Measurements from ENCODE around the gene LMF2. TPM values are rescaled to one million over a fixed set of nuclear protein-coding genes. Genes with fewer than 3 reads are reported as not detected.

The LMF2 gene
- total RNA-seq, 1 experiment from 2014 or later: 54.2 TPM

DNA sequence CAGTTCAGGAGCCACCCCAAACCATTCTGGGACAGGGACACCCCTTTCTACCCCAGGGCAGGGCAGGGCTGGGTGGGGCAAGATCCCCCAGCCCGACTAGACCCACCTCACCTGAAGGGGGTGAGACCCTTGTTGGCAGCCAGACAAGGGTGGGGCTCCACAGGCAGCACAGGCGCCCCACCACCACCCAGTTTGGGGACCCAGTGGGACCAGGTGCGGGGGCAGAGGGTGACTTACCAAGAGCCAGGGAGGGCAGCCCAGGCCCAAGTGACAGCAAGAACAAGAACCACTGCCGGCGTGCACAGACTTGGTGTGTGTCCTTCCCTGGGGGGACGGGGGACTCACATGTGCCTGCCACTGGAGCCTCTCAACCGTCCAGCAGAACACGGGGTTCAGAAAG, 23.9 kb downstream of the LMF2 start:
- Histone ChIP-seq H3K36me3 (ENCODE audit: control insufficient read depth, insufficient read depth, low read length) (no peaks in the 10 kb centered on the region), H3K9me3 (ENCODE audit: control insufficient read depth, insufficient read depth, low read depth, low read length) (no peaks in the 10 kb centered on the region), H3K4me3 (ENCODE audit: low read depth in 2 of 2, low read length in 2 of 2) (no peak overlapping the region), H3K27me3 (ENCODE audit: control insufficient read depth, insufficient read depth, low read length) (no peaks in the 10 kb centered on the region), H3K27ac (ENCODE audit: low read length) (no peak overlapping the region), H3K4me1 (ENCODE audit: control insufficient read depth, insufficient read depth, low read length) (peaks cover 13% of the 10 kb centered on the region)
- in situ Hi-C loops (cut with HindIII; ENCODE audit: low pct_unique_long_range_greater_than_20kb, low sequenced_read_pairs): no loop called here
- TF ChIP-seq TCF7L2 (IDR thresholded peaks at IDR 0.05; ENCODE audit: low read depth, low read length): no peak
- TF ChIP-seq, protein P1, sequence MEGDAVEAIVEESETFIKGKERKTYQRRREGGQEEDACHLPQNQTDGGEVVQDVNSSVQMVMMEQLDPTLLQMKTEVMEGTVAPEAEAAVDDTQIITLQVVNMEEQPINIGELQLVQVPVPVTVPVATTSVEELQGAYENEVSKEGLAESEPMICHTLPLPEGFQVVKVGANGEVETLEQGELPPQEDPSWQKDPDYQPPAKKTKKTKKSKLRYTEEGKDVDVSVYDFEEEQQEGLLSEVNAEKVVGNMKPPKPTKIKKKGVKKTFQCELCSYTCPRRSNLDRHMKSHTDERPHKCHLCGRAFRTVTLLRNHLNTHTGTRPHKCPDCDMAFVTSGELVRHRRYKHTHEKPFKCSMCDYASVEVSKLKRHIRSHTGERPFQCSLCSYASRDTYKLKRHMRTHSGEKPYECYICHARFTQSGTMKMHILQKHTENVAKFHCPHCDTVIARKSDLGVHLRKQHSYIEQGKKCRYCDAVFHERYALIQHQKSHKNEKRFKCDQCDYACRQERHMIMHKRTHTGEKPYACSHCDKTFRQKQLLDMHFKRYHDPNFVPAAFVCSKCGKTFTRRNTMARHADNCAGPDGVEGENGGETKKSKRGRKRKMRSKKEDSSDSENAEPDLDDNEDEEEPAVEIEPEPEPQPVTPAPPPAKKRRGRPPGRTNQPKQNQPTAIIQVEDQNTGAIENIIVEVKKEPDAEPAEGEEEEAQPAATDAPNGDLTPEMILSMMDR (IDR thresholded peaks at IDR 0.05): no peak
- no peak for TF ChIP-seq POLR2AphosphoS5 (IDR thresholded peaks at IDR 0.05; ENCODE audit: low read depth, low read length)
- TF ChIP-seq SIN3A (IDR thresholded peaks at IDR 0.05; ENCODE audit: borderline replicate concordance, insufficient read depth, low read depth, low read length): no peak
- TF ChIP-seq, protein P2, sequence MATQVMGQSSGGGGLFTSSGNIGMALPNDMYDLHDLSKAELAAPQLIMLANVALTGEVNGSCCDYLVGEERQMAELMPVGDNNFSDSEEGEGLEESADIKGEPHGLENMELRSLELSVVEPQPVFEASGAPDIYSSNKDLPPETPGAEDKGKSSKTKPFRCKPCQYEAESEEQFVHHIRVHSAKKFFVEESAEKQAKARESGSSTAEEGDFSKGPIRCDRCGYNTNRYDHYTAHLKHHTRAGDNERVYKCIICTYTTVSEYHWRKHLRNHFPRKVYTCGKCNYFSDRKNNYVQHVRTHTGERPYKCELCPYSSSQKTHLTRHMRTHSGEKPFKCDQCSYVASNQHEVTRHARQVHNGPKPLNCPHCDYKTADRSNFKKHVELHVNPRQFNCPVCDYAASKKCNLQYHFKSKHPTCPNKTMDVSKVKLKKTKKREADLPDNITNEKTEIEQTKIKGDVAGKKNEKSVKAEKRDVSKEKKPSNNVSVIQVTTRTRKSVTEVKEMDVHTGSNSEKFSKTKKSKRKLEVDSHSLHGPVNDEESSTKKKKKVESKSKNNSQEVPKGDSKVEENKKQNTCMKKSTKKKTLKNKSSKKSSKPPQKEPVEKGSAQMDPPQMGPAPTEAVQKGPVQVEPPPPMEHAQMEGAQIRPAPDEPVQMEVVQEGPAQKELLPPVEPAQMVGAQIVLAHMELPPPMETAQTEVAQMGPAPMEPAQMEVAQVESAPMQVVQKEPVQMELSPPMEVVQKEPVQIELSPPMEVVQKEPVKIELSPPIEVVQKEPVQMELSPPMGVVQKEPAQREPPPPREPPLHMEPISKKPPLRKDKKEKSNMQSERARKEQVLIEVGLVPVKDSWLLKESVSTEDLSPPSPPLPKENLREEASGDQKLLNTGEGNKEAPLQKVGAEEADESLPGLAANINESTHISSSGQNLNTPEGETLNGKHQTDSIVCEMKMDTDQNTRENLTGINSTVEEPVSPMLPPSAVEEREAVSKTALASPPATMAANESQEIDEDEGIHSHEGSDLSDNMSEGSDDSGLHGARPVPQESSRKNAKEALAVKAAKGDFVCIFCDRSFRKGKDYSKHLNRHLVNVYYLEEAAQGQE (IDR thresholded peaks at IDR 0.05; ENCODE audit: insufficient read depth in 1 of 2, low read depth in 2 of 2, low read length in 1 of 2): no peak
- ChIA-PET CTCF (no interaction called here), POLR2A (no interaction called here)
- intact Hi-C loops (cut with micrococcal nuclease; ENCODE audit: unreplicated experiment): no loop called here
- ATAC-seq: no peak
- BruUV-seq (replicated peaks): no TSS peak
- no peak for DNase-seq (ENCODE audit: low read depth, low spot score)

DNA sequence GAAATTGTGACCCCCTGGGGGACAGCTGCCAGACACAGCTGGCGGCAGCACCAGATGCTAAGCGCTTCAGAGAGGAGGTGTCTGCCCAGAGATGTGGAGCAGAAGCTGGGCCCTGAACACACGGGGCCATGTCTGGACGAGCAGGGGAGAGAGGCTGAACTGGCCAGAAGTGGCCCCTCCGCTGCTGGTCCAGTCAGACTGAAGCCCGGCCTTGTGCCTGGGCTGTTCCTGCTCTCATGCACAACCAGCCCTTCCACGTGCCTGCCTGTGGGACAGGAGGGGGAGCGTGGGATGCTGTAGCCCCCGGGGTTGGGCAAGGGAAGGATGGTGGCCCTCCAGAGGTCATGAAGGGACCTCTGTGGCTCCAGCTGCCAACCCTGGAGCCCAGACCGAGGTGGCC, 24.4 kb downstream of the LMF2 start:
- intact Hi-C loops (cut with micrococcal nuclease; ENCODE audit: unreplicated experiment) (no loop called here), in situ Hi-C loops (cut with HindIII; ENCODE audit: low pct_unique_long_range_greater_than_20kb, low sequenced_read_pairs) (no loop called here)
- CTCF ChIA-PET: no interaction called here

More for the DNA sequence above, 24.4 kb downstream of the LMF2 start:
- Histone ChIP-seq H3K27ac (ENCODE audit: low read length) (no peak overlapping the region), H3K36me3 (ENCODE audit: control insufficient read depth, insufficient read depth, low read length) (no peaks in the 10 kb centered on the region), H3K4me3 (ENCODE audit: low read depth in 2 of 2, low read length in 2 of 2) (no peak overlapping the region), H3K27me3 (ENCODE audit: control insufficient read depth, insufficient read depth, low read length) (no peaks in the 10 kb centered on the region), H3K4me1 (ENCODE audit: control insufficient read depth, insufficient read depth, low read length) (peaks cover 13% of the 10 kb centered on the region), H3K9me3 (ENCODE audit: control insufficient read depth, insufficient read depth, low read depth, low read length) (no peaks in the 10 kb centered on the region)
- DNase-seq (ENCODE audit: low read depth, low spot score) (no peak), ATAC-seq (no peak)
- BruUV-seq (replicated peaks): no TSS peak
- TF ChIP-seq, protein P1 (IDR thresholded peaks at IDR 0.05): no peak
- no peak for TF ChIP-seq POLR2AphosphoS5 (IDR thresholded peaks at IDR 0.05; ENCODE audit: low read depth, low read length)
- TF ChIP-seq SIN3A (IDR thresholded peaks at IDR 0.05; ENCODE audit: borderline replicate concordance, insufficient read depth, low read depth, low read length): no peak
- TF ChIP-seq, protein P2 (IDR thresholded peaks at IDR 0.05; ENCODE audit: insufficient read depth in 1 of 2, low read depth in 2 of 2, low read length in 1 of 2): no peak
- POLR2A ChIA-PET: no interaction called here
